Upper lobe of right lung (tissue), 1 donor: ENCODE measurements around the gene GASK1A. TPM values are rescaled to one million over a fixed set of nuclear protein-coding genes. Genes with fewer than 3 reads are reported as not detected.

Experiments
- ATAC-seq: fragments of 200-7000 bp; cut with Tn5 transposase; one replicate; pipeline ENCODE4 v1.9.1; 2020; ENCODE audit warnings: mild to moderate bottlenecking, moderate library complexity
- DNase-seq: peaks from one replicate; pipeline ENCODE4 v3.0.0-alpha.2; 2020
- H3K27ac ChIP-seq: fragments of 200-600 bp; one replicate; pipeline ENCODE4 v1.8.0; 2022
- H3K27me3 ChIP-seq: fragments of 200-600 bp; one replicate; pipeline ENCODE4 v1.8.0; 2022; ENCODE audit warnings: mild to moderate bottlenecking
- H3K36me3 ChIP-seq: fragments of 200-600 bp; one replicate; pipeline ENCODE4 v1.8.0; 2022
- H3K4me1 ChIP-seq: fragments of 200-600 bp; one replicate; pipeline ENCODE4 v1.8.0; 2022
- H3K4me3 ChIP-seq: fragments of 200-600 bp; one replicate; pipeline ENCODE4 v1.8.0; 2022; ENCODE audit warnings: mild to moderate bottlenecking
- H3K9me3 ChIP-seq: fragments of 200-600 bp; one replicate; pipeline ENCODE4 v1.8.0; 2022
- CTCF ChIP-seq: fragments of 200-600 bp; IDR thresholded peaks from one replicate; pipeline ENCODE4 v1.8.0; 2022; ENCODE audit warnings: antibody characterized with exemption
- intact Hi-C: fragments of 100-400 bp; cut with DNase I; formaldehyde crosslinking; loops from one replicate; pipeline ENCODE4 v1.11.0; 2022
- total RNA-seq: library from RNA; stranded (reverse); fragmentation: NEBNext Ultra II Directional; extraction: Animal tissue kit (Norgen Biotek cat#: 25700); gene quantifications from one replicate; pipeline ENCODE4 v1.2.1, GENCODE V29; 2021
- donor health status: DM: no; HTN: yes; CAD: no; lungs with severe emphysema.

GASK1A gene
- total RNA-seq, 1 donor from 2014 or later: 3.9 TPM

- Histone ChIP-seq H3K9me3 (no peaks in the 10 kb centered on the region), H3K4me3 (no peak overlapping the region), H3K27me3 (no peaks in the 10 kb centered on the region), H3K27ac (no peak overlapping the region), H3K4me1 (peaks cover 15% of the 10 kb centered on the region), H3K36me3 (no peaks in the 10 kb centered on the region)
- intact Hi-C loops: no loop called here
- ATAC-seq (no peak), DNase-seq (no peak)
- TF ChIP-seq CTCF: no peak
Observed at GRCh38 chr3:43102773-43103480, 123.8 kb downstream of the GASK1A start.

GRCh38 chr3:43104039-43104438 is 124.9 kb downstream of the GASK1A start:
- Histone ChIP-seq H3K4me1 (peaks cover 15% of the 10 kb centered on the region), H3K36me3 (no peaks in the 10 kb centered on the region), H3K9me3 (no peaks in the 10 kb centered on the region), H3K27me3 (no peaks in the 10 kb centered on the region), H3K4me3 (no peak overlapping the region), H3K27ac (no peak overlapping the region)
- TF ChIP-seq CTCF: no peak
- ATAC-seq: no peak
- intact Hi-C loops: no loop called here
- DNase-seq: no peak

GRCh38 chr3:43104660-43105595 is 125.8 kb downstream of the GASK1A start:
- Histone ChIP-seq H3K4me1 (peaks cover 15% of the 10 kb centered on the region), H3K27me3 (no peaks in the 10 kb centered on the region), H3K4me3 (peak overlapping the region; percentile 84), H3K27ac (no peak overlapping the region), H3K9me3 (no peaks in the 10 kb centered on the region), H3K36me3 (no peaks in the 10 kb centered on the region)
- intact Hi-C loops: no loop called here
- ATAC-seq (peak; percentile 6), DNase-seq (peak; percentile 66)
- TF ChIP-seq CTCF: no peak

GRCh38 chr3:43105596-43106292 is 126.6 kb downstream of the GASK1A start, which contains the start of gene POMGNT2:
Gene POMGNT2 (minus strand): TSS chr3:43106079. CDS start chr3:43081431, 24,648 bp downstream.
- Histone ChIP-seq H3K9me3 (no peaks in the 10 kb centered on the region), H3K4me3 (peak within 1 kb of the TSS; percentile 84), H3K27me3 (no peaks in the 10 kb centered on the region), H3K4me1 (peaks cover 15% of the 10 kb centered on the region), H3K36me3 (no peaks in the 10 kb centered on the region), H3K27ac (peak within 1 kb of the TSS; percentile 68)
- DNase-seq (peak; percentile 95), ATAC-seq (peak; percentile 98)
- TF ChIP-seq CTCF: no peak
- intact Hi-C loops: no loop called here

- TF ChIP-seq CTCF: no peak
- intact Hi-C loops: no loop called here
- DNase-seq (no peak), ATAC-seq (no peak)
- Histone ChIP-seq H3K27ac (no peak overlapping the region), H3K4me3 (peak overlapping the region; percentile 84), H3K36me3 (no peaks in the 10 kb centered on the region), H3K9me3 (no peaks in the 10 kb centered on the region), H3K4me1 (peaks cover 15% of the 10 kb centered on the region), H3K27me3 (no peaks in the 10 kb centered on the region)
Observed at GRCh38 chr3:43106293-43106628, 127.2 kb downstream of the GASK1A start.

Other genes starting within 250 kb of the GASK1A start
- 0.87 TPM for gene CCDC13, start 206.1 kb upstream of the GASK1A start, total RNA-seq
- gene HIGD1A, start 174.8 kb upstream of the GASK1A start, total RNA-seq: 79.7 TPM
- gene ACKR2, start 169.9 kb upstream of the GASK1A start, total RNA-seq: 5.2 TPM
- not detected for gene CYP8B1, start 103.4 kb upstream of the GASK1A start, total RNA-seq
- gene ZNF662, start 73.2 kb upstream of the GASK1A start, total RNA-seq: 9.6 TPM
- gene POMGNT2, start 126.8 kb downstream of the GASK1A start, total RNA-seq: 10.8 TPM